AG10803 (cell line): ENCODE measurements around the gene CASQ2.

Experiments
- DNase-seq: peaks from one replicate; pipeline ENCODE4 v3.0.0; 2010; ENCODE audit warnings: low read depth
- H3K4me3 ChIP-seq: 2 replicates; pipeline ENCODE4 v1.5.1; 2011; ENCODE audit warnings: mild to moderate bottlenecking, low read length, control low read depth
- CTCF ChIP-seq: conservative IDR thresholded peaks from 2 replicates; pipeline ENCODE4 v1.5.1; 2011; ENCODE audit warnings: mild to moderate bottlenecking, low read length, control low read depth, inconsistent platforms

Gene CASQ2

GRCh38 chr1:115666206-115666605 lies 102.3 kb downstream of the CASQ2 start:
- TF ChIP-seq CTCF: no peak
- no peak overlapping the region for H3K4me3 ChIP-seq
- DNase-seq: no peak

DNA sequence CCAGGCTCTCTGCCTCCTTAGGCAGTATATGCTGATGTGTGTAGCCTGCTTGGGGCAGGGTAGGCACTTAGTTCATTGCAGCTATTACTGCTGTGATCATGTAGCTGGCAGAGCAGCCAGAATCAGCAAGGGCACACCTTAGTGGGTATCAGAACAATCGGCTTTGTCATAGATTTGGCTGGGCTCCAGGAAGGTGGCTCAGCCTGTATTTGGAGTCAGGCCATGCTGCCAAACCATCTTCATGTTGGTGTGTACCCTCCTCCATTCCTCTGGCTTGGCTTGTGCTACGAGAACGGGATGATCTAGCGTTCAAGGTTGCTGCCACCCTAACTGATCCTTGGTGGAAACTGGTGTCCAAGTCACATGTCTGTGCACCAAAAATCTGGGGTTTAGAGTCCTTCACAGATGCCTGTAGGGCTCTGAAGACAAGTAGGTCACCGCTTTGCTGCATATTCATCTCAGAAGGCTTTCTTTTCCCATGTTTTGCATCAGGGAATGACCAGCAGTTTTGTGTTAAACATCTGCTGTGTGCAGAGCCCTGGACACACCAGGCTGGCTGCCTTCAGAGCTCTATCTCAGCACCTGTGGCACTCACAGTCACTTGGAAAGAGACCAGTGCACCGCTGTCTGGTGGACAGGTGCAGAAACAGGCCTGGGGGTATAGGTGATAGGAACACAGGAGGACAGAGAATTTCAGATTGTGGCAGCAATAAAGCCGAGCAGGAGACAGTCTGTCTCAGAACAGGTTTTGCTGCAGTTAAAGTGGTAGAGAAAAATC lies 103.0 kb downstream of the CASQ2 start:
- DNase-seq: no peak
- no peak overlapping the region for H3K4me3 ChIP-seq
- no peak for TF ChIP-seq CTCF

DNA sequence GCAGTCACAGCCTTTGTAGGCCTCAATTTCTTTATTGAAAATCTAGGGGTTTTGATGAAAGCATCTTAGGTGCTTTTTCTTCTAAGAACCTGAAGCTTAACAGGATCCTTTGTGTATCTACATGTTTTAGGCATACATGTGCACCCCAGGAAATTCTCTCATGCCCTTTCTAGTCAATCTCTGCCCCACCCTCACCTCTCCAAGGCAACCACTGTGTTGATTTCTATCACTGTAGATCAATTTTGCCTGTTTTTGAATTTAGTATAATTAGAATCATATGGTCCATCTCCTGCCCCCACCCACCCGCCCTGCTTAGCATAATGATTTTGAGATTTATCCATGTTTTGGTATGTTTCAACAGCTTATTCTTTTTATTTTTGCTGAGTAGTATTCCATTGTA lies 107.4 kb downstream of the CASQ2 start:
- DNase-seq: no peak
- TF ChIP-seq CTCF: no peak
- H3K4me3 ChIP-seq: no peak overlapping the region

- no peak overlapping the region for H3K4me3 ChIP-seq
- DNase-seq: no peak
- no peak for TF ChIP-seq CTCF
These were observed 108.4 kb downstream of the CASQ2 start for GRCh38 chr1:115660151-115660550.

- TF ChIP-seq CTCF: no peak
- DNase-seq: no peak
- no peak overlapping the region for H3K4me3 ChIP-seq
These were observed 109.9 kb downstream of the CASQ2 start for GRCh38 chr1:115658646-115659045.

- no peak for TF ChIP-seq CTCF
- no peak for DNase-seq
- H3K4me3 ChIP-seq: no peak overlapping the region
These were observed 111.9 kb downstream of the CASQ2 start for GRCh38 chr1:115656461-115657077.

DNA sequence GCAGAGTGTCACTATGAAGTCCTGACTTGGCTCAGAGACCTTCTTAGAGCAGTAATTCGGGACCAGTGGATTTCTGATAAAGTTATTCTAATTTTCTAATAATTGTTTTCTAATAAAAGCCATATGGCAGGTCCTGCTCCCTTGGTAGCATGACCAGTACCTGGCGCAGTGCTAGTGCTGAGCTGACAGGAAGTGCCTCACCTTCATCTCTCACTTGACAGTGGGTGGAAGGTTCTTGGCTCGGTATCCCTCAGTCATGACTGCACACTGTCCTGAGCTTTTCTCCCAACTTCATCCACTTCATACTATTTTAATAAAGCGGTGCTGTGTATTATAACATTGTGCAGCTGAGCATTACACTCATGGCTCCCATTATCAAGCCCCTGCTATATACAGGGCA lies 112.6 kb downstream of the CASQ2 start:
- TF ChIP-seq CTCF: no peak
- no peak overlapping the region for H3K4me3 ChIP-seq
- no peak for DNase-seq
